Tibial nerve (tissue), 4 donors: ENCODE data around the gene MYRIP.

ENCODE experiments used
- EP300 ChIP-seq, 2 donors: sonication (generic); formaldehyde crosslinking; IDR thresholded peaks; one replicate each; pipeline ENCODE4 v1.6.1; 2017; ENCODE audit warnings: antibody characterized with exemption in 2 of 2, mild to moderate bottlenecking in 1 of 2
- POLR2A ChIP-seq, 2 donors: fragments of 450-650 bp; IDR thresholded peaks; one replicate each; pipeline ENCODE4 v1.6.1; 2017; ENCODE audit warnings: antibody characterized with exemption in 2 of 2, mild to moderate bottlenecking in 2 of 2, moderate library complexity in 2 of 2
- TF ChIP-seq, protein P1 (sequence below), 5 experiments: fragments of 200-600 bp in 3 of 5; fragments of 450-650 bp in 2 of 5; sonication (generic) in 3 of 5; IDR thresholded peaks; one replicate each; pipeline ENCODE4 v1.5.1; 2016 to 2019; ENCODE audit warnings: antibody characterized with exemption in 5 of 5, mild to moderate bottlenecking in 3 of 5, moderate library complexity in 2 of 5

DNA sequence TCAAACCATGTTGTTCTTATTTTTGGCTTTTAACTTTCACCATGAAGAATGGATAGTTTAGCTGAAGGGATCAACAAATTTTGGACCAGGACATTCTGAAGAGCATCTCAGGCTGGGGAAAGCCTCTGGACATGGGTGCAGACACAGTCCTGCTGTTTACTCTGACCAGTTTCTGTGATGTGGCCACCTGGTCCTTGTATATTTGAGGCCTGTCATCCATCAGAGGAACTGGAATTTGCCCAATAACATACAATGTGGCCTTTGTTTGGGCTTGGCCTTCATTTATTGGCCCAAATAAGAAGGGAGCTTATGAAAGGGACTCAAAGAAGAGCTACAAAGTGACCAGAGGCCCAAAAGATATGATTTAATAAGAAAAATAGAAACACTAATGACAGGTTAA lies 127.9 kb downstream of the MYRIP start:
- TF ChIP-seq POLR2A (IDR thresholded peaks at IDR 0.05) (no peak), EP300 (IDR thresholded peaks at IDR 0.05) (no peak)
- TF ChIP-seq, protein P1, sequence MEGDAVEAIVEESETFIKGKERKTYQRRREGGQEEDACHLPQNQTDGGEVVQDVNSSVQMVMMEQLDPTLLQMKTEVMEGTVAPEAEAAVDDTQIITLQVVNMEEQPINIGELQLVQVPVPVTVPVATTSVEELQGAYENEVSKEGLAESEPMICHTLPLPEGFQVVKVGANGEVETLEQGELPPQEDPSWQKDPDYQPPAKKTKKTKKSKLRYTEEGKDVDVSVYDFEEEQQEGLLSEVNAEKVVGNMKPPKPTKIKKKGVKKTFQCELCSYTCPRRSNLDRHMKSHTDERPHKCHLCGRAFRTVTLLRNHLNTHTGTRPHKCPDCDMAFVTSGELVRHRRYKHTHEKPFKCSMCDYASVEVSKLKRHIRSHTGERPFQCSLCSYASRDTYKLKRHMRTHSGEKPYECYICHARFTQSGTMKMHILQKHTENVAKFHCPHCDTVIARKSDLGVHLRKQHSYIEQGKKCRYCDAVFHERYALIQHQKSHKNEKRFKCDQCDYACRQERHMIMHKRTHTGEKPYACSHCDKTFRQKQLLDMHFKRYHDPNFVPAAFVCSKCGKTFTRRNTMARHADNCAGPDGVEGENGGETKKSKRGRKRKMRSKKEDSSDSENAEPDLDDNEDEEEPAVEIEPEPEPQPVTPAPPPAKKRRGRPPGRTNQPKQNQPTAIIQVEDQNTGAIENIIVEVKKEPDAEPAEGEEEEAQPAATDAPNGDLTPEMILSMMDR (IDR thresholded peaks at IDR 0.05) = no peak
